Neural crest cell (in vitro differentiated cells): ENCODE data around the gene HSP90AB1. TPM values are rescaled to one million over a fixed set of nuclear protein-coding genes. Genes with fewer than 3 reads are reported as not detected.

Experiments
- DNase-seq: peaks from one replicate; pipeline ENCODE4 v3.0.0; 2021; ENCODE audit warnings: low read depth, mixed read lengths, low spot score
- H3K27ac Mint-ChIP-seq: one replicate; pipeline ENCODE4 v1.8.0; 2021; ENCODE audit warnings: mild to moderate bottlenecking, mixed read lengths; ENCODE audit not compliant: unreplicated experiment
- H3K27me3 Mint-ChIP-seq: 2 replicates; pipeline ENCODE4 v1.8.0; 2021; ENCODE audit warnings: low read depth, mild to moderate bottlenecking, mixed read lengths
- H3K36me3 Mint-ChIP-seq: 2 replicates; pipeline ENCODE4 v1.8.0; 2021; ENCODE audit warnings: low read depth, mild to moderate bottlenecking, mixed read lengths
- H3K4me1 Mint-ChIP-seq: 2 replicates; pipeline ENCODE4 v1.8.0; 2021; ENCODE audit warnings: mixed read lengths
- H3K4me3 Mint-ChIP-seq: one replicate; pipeline ENCODE4 v1.8.0; 2021; ENCODE audit warnings: mild to moderate bottlenecking, mixed read lengths
- H3K9me3 Mint-ChIP-seq: 2 replicates; pipeline ENCODE4 v1.8.0; 2021; ENCODE audit warnings: mixed read lengths
- CTCF ChIP-seq: fragments of 200-600 bp; sonication (generic); conservative IDR thresholded peaks from 2 replicates; pipeline ENCODE4 v1.5.0; 2021; ENCODE audit warnings: antibody characterized with exemption, mild to moderate bottlenecking
- total RNA-seq: library from RNA; stranded (reverse); gene quantifications from 2 replicates; pipeline ENCODE4 v1.2.1, GENCODE V29; 2021

Gene HSP90AB1
- total RNA-seq, 1 donor from 2014 or later: 1,508 TPM

- Mint-ChIP-seq H3K27me3 (peaks cover 7% of the 10 kb centered on the region), H3K27ac (peak within 1 kb of the TSS; percentile 71), H3K4me3 (peak within 1 kb of the TSS; percentile 90), H3K36me3 (no peaks in the 10 kb centered on the region), H3K4me1 (peaks cover 56% of the 10 kb centered on the region), H3K9me3 (no peaks in the 10 kb centered on the region)
- TF ChIP-seq CTCF: peak; percentile 50
- peak; percentile 67 for DNase-seq
These were observed 23.4 kb upstream of the HSP90AB1 start, which contains the start of gene SLC29A1 for GRCh38 chr6:44223319-44224028. SLC29A1 (plus strand) TSS chr6:44223595; CDS start chr6:44227314, 3,719 bp downstream.

DNA sequence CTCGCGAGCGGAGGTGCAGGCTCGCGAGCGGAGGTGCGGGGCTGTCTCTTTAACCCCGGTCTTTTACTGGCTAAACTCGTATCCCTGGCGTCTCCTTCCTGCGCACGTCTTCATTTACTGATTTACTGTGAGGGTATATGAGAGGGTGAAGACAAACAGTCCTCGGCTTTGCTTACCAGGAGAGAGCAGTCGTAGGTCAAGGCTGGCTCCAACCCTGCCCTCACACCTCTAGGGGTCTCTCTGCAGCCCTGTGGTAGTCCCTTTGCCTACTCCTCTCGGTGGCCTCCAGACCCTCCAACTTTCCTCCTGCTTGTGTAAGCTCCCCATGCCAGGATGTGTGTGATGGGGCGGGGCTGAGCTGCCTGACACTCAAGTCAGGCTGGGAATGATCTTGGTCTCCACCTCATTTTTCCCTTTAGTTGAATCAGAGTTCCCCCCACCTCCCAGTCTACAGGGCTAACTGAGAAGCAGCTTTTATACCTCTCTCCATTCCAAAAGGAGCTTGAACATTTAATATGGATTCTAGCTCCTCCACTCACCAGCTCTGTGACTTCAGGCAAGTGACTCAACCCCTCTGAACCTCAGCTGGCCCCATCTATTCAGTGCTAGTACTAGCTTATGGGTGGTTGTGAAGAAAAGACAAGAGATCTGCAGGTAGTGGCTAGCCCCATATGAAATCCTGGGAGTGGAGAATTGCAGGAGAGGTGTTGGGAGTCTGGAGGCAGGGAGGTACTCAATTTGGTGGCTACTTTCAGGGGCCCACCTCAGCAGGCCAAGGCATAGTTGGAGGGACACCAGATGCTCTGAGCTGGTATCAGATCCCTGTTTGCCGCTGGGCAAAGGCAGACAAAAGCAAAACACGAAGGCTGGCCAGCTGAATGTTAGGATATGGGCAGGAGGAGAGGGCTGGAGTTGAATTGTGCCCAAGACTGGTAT lies 22.6 kb upstream of the HSP90AB1 start:
- Mint-ChIP-seq H3K4me3 (peak overlapping the region; percentile 90), H3K27ac (no peak overlapping the region), H3K9me3 (no peaks in the 10 kb centered on the region), H3K4me1 (peaks cover 50% of the 10 kb centered on the region), H3K27me3 (peaks cover 5% of the 10 kb centered on the region), H3K36me3 (no peaks in the 10 kb centered on the region)
- TF ChIP-seq CTCF: peak; percentile 16
- DNase-seq: no peak

DNA sequence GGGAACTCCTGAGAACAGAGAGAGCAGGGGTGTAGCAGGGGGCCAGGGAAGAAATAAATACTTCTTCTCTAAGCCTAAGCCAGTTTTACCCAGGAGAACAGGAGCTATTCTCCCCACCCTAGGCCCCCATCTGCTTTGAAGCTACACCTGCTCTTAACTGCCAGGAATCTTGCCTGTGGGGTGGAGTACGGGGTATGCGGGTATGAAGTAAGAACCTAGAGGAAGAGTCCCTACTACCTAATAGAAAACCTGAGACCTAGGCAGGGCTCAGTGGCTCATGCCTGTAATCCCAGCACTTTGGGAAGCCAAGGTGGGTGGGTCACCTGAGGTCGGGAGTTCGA lies 22.0 kb upstream of the HSP90AB1 start:
- Mint-ChIP-seq H3K27me3 (peaks cover 5% of the 10 kb centered on the region), H3K27ac (no peak overlapping the region), H3K4me3 (peak overlapping the region; percentile 90), H3K36me3 (no peaks in the 10 kb centered on the region), H3K4me1 (peaks cover 47% of the 10 kb centered on the region), H3K9me3 (no peaks in the 10 kb centered on the region)
- no peak for TF ChIP-seq CTCF
- no peak for DNase-seq

- no peak for TF ChIP-seq CTCF
- Mint-ChIP-seq H3K4me1 (peaks cover 45% of the 10 kb centered on the region), H3K36me3 (no peaks in the 10 kb centered on the region), H3K9me3 (no peaks in the 10 kb centered on the region), H3K4me3 (peak overlapping the region; percentile 67), H3K27ac (no peak overlapping the region), H3K27me3 (peaks cover 5% of the 10 kb centered on the region)
- no peak for DNase-seq
These were observed 21.1 kb upstream of the HSP90AB1 start for GRCh38 chr6:44225579-44226325.

DNA sequence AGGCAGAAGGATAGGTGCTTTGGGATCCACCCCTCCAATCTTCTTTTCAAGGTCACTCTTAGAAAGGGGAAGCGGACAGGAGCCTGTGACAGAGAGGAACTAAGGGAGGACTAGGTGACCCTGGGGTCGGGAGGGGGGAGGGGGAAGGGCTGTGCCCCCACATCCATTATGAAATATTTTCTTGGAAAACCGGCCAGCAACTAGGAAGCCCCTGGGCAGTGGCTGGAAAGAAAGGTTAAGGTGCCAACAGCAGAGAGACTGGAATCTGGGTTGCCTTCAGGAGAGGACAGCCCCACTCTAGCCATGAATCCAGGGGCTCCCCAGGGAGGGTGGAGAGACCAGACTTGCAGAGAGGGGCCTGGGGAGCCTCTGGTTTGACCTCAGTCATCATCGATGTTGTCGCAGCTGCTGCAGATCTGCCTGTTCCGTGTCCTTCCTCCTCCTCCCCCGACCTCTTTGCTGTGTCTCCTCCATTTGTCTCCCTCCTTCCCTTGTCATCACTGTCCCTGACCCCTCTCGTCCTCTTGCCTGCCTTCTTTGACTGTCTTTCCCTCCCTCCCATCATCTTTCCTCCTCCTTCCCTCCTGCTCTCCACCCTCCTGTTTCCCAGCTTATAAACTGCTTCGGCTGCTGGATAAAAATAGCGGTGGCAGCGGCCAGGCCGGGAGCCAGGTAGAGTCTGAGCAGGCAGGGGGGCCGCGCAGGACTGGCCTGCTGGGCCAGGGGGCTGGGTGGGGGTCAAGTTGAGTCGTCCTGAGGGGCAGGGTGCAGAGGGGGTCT lies 20.3 kb upstream of the HSP90AB1 start:
- TF ChIP-seq CTCF: no peak
- H3K9me3 Mint-ChIP-seq: no peaks in the 10 kb centered on the region
- H3K27me3 Mint-ChIP-seq: peaks cover 5% of the 10 kb centered on the region
- no peak for DNase-seq
- peaks cover 39% of the 10 kb centered on the region for H3K4me1 Mint-ChIP-seq
- H3K36me3 Mint-ChIP-seq: no peaks in the 10 kb centered on the region
- peak overlapping the region; percentile 67 for H3K4me3 Mint-ChIP-seq
- H3K27ac Mint-ChIP-seq: peak overlapping the region; percentile 50
